ENCODE measurements around the gene LPP. TPM values are rescaled to one million over a fixed set of nuclear protein-coding genes. Genes with fewer than 3 reads are reported as not detected.

The LPP gene
- total RNA-seq, 1 experiment from 2014 or later = 120 TPM

DNA sequence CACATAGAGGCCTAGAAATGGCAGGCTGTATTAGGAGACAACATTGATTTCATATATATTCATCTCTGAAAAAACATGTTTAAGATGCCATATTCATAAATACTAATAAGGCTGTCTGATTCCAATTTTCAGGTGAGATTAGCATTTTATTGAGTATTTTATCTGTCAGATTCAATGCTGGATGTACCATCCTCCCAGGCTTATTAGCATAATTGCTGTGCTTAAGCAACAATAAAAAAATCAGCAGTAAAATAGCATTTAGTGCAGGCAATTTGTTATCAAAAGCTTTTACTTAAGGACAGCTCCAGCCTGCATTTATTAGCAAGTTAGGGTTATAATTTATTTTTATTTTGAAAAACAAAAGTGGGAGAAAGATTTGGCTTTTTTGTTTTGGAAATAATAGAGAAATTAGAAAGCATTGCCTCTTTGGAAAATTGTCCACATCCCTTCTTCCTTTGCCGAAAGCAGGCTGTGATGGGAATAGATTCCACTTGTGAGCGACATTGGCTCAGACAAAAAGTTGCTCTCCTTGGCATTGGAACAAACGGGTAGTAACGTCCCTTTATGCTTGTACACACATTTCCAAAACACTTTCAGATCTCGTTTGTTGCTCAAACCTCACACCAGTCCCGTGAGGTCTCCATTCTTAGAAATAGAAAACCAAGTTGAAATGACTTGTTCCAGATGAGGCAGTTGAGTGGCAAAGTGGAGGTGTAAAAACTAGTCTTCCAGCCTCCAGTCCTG, 134.0 kb downstream of the LPP start:
- Mint-ChIP-seq H3K27ac (ENCODE audit: unreplicated experiment) (no peak overlapping the region), H3K4me3 (ENCODE audit: unreplicated experiment) (no peak overlapping the region), H3K36me3 (ENCODE audit: insufficient read depth, unreplicated experiment) (peaks cover 26% of the 10 kb centered on the region), H3K9me3 (ENCODE audit: unreplicated experiment) (no peaks in the 10 kb centered on the region), H3K4me1 (ENCODE audit: low read depth, unreplicated experiment) (peaks cover 33% of the 10 kb centered on the region), H3K27me3 (ENCODE audit: insufficient read depth, unreplicated experiment) (no peaks in the 10 kb centered on the region)
- CTCF ChIA-PET = no interaction called here
- H3K4me1 ChIP-seq = peaks cover 29% of the 10 kb centered on the region
- TF ChIP-seq, protein P1, sequence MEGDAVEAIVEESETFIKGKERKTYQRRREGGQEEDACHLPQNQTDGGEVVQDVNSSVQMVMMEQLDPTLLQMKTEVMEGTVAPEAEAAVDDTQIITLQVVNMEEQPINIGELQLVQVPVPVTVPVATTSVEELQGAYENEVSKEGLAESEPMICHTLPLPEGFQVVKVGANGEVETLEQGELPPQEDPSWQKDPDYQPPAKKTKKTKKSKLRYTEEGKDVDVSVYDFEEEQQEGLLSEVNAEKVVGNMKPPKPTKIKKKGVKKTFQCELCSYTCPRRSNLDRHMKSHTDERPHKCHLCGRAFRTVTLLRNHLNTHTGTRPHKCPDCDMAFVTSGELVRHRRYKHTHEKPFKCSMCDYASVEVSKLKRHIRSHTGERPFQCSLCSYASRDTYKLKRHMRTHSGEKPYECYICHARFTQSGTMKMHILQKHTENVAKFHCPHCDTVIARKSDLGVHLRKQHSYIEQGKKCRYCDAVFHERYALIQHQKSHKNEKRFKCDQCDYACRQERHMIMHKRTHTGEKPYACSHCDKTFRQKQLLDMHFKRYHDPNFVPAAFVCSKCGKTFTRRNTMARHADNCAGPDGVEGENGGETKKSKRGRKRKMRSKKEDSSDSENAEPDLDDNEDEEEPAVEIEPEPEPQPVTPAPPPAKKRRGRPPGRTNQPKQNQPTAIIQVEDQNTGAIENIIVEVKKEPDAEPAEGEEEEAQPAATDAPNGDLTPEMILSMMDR (IDR thresholded peaks at IDR 0.05; ENCODE audit: insufficient read depth in 1 of 2, low read depth in 1 of 2, low read length in 1 of 2, severe bottlenecking in 1 of 2, unreplicated experiment in 1 of 2) = no peak
- H3K27me3 ChIP-seq (replicated peaks; ENCODE audit: control insufficient read depth, insufficient read depth, low read length) = no peaks in the 10 kb centered on the region
- intact Hi-C loops (cut with micrococcal nuclease; ENCODE audit: unreplicated experiment) = loop anchor here (10.0 kb wide), 1 partner anchor 133 kb away; the partner anchor contains the start of gene LPP
- no peak overlapping the region for H3K4me3 ChIP-seq (ENCODE audit: low read depth, low read length)
- no peaks in the 10 kb centered on the region for H3K9me3 ChIP-seq
- H3K36me3 ChIP-seq (ENCODE audit: control insufficient read depth, insufficient read depth, low read length) = no peaks in the 10 kb centered on the region
- BruUV-seq (replicated peaks) = no TSS peak
- no peak for DNase-seq
- POLR2A ChIA-PET = no interaction called here

DNA sequence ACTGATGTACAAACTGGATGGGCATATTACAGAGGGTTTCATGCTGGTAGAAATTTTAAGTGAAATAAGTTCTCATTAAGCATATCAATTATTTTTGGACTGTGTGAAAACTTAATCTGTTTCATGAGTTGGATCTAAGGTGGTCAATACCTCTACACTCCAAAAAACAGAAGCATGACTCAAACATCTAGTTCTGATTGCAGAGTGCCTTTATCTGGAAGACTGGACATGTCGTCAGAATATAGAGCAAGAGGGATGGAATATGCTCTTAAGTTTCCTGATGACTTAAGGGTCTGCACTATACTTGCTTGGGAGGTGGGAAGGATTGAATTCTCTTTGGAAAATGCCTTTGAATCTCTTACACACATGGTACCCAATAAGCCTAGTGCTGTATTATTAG, 138.3 kb downstream of the LPP start:
- no peaks in the 10 kb centered on the region for H3K9me3 ChIP-seq
- no peaks in the 10 kb centered on the region for H3K36me3 ChIP-seq (ENCODE audit: control insufficient read depth, insufficient read depth, low read length)
- TF ChIP-seq, protein P1 (IDR thresholded peaks at IDR 0.05; ENCODE audit: insufficient read depth in 1 of 2, low read depth in 1 of 2, low read length in 1 of 2, severe bottlenecking in 1 of 2, unreplicated experiment in 1 of 2) = no peak
- peaks cover 49% of the 10 kb centered on the region for H3K4me1 ChIP-seq
- DNase-seq = no peak
- Mint-ChIP-seq H3K27ac (ENCODE audit: unreplicated experiment) (no peak overlapping the region), H3K27me3 (ENCODE audit: insufficient read depth, unreplicated experiment) (no peaks in the 10 kb centered on the region), H3K4me3 (ENCODE audit: unreplicated experiment) (no peak overlapping the region), H3K9me3 (ENCODE audit: unreplicated experiment) (no peaks in the 10 kb centered on the region), H3K4me1 (ENCODE audit: low read depth, unreplicated experiment) (peaks cover 49% of the 10 kb centered on the region), H3K36me3 (ENCODE audit: insufficient read depth, unreplicated experiment) (peaks cover 18% of the 10 kb centered on the region)
- no TSS peak for BruUV-seq (replicated peaks)
- no peaks in the 10 kb centered on the region for H3K27me3 ChIP-seq (replicated peaks; ENCODE audit: control insufficient read depth, insufficient read depth, low read length)
- CTCF ChIA-PET = no interaction called here
- POLR2A ChIA-PET = no interaction called here
- intact Hi-C loops (cut with micrococcal nuclease; ENCODE audit: unreplicated experiment) = loop anchor here (10.0 kb wide), 1 partner anchor 663 kb away; no protein-coding TSS in a partner anchor
- no peak overlapping the region for H3K4me3 ChIP-seq (ENCODE audit: low read depth, low read length)

DNA sequence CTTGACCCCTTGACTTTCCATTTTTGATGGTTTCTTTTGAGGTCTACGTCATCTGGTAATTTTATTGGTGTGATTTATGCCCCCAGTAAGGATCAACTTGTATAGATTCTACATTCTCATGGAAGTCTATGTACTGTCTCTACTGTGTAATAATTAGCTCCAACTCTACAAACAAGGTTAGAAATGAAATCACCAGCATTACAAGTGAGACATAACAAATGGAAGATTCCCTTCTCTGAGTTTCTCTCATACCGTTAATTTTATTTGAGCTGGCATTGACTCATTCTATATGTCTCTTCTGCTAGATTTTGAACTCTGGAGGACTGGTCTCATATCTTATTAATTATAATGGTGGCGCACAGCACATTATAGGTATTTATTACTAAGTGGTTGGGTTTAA, 138.9 kb downstream of the LPP start:
- no TSS peak for BruUV-seq (replicated peaks)
- POLR2A ChIA-PET = no interaction called here
- Mint-ChIP-seq H3K9me3 (ENCODE audit: unreplicated experiment) (no peaks in the 10 kb centered on the region), H3K27me3 (ENCODE audit: insufficient read depth, unreplicated experiment) (no peaks in the 10 kb centered on the region), H3K36me3 (ENCODE audit: insufficient read depth, unreplicated experiment) (peaks cover 18% of the 10 kb centered on the region), H3K27ac (ENCODE audit: unreplicated experiment) (no peak overlapping the region), H3K4me3 (ENCODE audit: unreplicated experiment) (no peak overlapping the region), H3K4me1 (ENCODE audit: low read depth, unreplicated experiment) (peaks cover 55% of the 10 kb centered on the region)
- no peak overlapping the region for H3K4me3 ChIP-seq (ENCODE audit: low read depth, low read length)
- H3K9me3 ChIP-seq = no peaks in the 10 kb centered on the region
- TF ChIP-seq, protein P1 (IDR thresholded peaks at IDR 0.05; ENCODE audit: insufficient read depth in 1 of 2, low read depth in 1 of 2, low read length in 1 of 2, severe bottlenecking in 1 of 2, unreplicated experiment in 1 of 2) = no peak
- DNase-seq = no peak
- H3K27me3 ChIP-seq (replicated peaks; ENCODE audit: control insufficient read depth, insufficient read depth, low read length) = no peaks in the 10 kb centered on the region
- intact Hi-C loops (cut with micrococcal nuclease; ENCODE audit: unreplicated experiment) = loop anchor here (10.0 kb wide), 1 partner anchor 662 kb away; no protein-coding TSS in a partner anchor
- CTCF ChIA-PET = no interaction called here
- no peaks in the 10 kb centered on the region for H3K36me3 ChIP-seq (ENCODE audit: control insufficient read depth, insufficient read depth, low read length)
- H3K4me1 ChIP-seq = peaks cover 54% of the 10 kb centered on the region

All from Caco-2 (cell line).